ENCODE measurements around the gene AMH.
A peak's percentile ranks its signal among the peaks of the same experiment; 100 is the strongest.

AMH gene

DNA sequence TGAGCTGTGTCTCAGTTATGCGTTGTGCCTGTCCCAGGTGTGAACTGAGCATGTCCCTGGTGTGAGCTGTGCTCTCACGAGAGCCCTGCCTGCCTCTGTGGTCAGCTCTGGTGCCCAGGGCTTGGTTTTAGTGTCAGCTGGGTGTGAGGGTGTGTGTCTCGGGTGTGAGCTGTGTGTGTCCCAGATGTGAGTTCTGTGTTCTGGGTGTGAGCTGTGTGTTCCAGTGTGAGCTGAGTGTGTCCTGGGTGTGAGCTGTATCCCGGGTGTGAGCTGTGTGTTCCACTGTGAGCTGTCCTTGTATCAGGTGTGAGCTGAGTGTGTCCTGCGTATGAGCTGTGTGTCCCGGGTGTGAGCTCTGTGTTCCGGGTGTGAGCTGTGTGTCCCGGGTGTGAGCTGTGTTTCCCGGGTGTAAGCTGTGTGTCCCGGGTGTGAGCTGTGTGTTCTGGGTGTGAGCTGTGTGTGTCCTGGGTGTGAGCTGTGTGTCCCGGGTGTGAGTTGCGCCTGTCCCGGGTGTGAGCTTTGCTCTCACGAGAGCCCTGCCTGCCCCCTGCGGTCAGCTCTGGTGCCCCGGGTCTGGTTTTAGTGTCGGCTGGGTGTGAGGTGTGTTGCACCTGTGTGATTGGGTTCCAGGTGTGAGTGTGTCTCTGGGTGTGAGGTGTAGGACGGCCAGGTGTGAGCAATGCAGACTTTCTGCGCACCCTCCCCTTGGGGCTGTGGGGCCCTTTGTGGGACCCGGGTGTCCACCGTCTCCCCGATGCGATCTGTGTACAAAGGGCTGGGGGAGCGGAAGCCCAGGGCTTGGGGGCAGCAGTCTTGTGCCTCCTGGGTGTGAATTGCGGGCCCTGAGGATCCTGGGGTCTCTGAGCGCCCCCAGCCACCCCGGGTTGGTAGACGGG is 39.9 kb downstream of the AMH start:
- no peak for DNase-seq

DNA sequence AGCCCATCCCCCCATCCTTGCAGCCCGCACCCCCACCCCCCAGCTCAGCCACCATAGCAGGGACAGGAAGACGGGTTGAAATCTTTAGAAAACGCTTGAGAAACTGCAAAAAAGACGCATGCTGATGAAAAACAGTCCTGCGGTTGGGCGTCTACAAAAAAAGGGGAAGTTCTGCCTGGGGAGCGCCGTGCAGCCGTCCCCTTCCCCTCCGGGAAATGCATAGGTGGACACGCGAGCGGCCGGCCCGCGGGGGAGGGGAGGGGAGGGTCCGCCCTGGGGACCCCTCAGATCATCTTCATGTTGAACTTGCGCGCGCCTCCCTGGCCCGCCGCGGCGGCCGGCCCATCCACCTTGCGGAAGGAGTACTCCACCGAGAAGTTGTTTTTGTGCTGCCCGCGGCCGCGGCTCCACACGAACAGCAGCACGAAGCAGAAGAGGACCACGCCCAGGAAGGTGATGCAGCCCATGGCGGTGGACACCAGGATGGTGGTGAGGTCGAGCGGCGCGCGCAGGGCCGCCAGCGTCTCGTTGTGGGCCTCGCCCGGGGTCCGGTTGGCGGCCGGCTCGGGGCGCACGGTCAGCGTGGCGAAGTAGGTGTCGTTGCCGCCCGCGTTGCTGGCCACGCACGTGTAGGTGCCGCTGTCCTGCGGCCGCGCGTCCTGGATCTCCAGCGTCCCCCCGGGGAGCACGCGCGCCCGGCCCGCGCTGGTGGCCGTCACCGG is 40.8 kb downstream of the AMH start:
- no peak for DNase-seq

DNA sequence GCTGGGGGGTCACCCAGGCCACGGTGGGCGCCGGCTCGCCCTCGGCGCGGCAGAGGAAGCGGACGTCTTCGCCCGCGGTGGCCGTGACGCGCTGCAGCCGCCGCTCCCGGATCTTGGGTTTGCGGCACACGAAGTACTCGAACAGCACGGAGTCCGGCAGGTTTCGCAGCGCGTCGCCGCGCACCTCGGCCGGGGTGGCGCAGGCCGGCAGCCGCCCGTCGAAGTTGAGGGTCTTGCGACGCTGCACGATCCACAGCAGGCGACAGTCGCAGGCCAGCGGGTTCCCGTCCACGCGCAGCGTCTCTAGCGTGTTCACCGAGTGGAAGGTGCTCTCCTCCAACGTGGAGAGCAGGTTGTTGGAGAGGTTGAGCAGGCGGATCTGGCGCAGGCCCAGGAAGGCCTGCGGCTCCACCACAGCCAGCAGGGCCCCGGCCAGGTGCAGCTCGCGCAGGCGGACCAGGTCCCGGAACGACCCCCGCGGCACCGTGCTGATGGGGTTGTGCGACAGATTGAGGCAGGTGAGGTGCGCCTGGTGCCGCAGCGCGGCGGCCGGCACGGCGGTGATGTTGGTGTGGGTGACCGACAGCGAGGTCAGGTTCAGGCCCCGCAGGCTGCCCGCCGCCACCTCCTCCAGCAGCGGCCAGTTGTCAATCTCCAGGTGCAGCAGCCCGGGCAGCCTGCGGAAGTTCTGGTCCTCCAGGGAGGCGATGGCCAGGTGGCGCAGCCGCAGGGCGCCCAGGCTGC is 41.5 kb downstream of the AMH start:
- DNase-seq = peak; percentile 47

DNA sequence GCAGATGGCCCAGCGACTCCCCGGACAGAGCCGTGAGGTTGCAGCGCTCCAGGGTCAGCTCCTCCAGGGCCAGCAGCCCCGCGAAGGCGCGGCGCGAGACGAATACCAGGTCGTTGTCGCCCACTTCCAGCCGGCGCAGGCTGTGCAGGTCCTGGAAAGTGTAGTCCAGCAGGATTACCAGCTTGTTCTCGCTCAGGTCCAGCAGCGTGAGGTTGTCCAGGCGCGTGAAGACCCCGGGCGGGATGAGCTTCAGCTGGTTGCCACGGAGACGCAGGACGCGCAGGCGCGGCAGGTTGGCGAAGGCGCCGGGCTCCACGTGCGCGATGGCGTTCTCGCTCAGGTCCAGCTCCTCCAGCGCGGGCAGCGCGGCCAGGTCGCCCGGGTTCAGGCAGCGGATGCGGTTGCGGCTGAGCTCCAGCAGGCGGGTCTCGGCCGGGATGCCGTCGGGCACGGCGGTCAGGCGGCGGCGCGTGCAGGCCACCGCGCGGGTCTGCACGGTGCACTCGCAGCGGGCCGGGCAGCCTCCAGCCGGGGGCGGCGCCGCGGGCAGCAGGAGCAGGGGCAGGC is 42.1 kb downstream of the AMH start:
- no peak for DNase-seq

DNA sequence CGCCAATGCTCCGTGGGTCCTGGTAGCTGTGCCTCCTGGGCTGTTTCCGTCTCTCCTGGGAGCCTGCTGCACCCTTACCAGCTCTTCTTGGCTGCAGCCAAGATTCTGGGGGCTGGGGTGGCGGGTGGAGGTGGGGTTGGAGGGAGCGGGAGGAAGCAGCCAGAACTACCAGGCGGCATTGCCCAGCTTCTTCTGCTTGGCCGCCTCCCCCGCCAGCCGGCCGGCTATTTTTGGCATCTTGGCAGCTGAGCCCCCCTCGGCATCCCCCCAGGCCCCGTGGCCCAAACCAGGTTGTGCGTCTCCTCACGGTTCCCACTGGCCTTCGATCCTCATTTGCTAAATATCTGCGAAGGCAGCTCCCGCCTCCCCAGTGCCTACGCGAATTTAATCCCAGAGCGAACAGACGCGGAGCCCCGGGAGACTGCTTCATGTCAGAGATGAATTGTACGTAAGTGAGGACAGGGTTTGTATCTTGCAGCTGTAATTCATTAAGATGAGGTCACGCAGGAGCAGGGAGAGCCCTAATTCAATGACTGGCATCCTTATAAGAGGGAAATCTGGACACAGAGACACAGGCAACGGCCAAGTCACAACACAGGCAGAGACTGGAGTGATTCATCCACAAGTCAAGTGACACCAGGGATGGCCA is 45.7 kb downstream of the AMH start:
- peak; percentile 74 for DNase-seq

DNA sequence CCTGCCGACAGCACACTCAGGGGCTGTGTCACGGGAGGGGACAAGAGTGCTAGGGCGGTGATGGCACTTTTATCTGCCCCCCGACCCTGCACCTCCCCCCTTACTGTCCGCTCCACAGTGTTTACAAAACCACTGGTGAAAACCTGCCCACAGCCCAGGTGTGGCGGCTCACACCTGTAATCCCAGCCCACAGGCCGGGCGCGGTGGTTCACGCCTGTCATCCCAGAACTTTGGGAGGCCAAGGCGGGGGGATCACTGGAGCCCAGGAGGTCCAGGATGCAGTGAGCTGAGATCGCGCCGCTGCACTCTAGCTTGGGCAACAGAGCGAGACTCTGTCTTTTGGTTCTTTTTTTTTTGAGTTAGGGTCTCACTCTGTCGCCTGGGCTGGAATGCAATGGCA is 47.0 kb downstream of the AMH start:
- no peak for DNase-seq

DNA sequence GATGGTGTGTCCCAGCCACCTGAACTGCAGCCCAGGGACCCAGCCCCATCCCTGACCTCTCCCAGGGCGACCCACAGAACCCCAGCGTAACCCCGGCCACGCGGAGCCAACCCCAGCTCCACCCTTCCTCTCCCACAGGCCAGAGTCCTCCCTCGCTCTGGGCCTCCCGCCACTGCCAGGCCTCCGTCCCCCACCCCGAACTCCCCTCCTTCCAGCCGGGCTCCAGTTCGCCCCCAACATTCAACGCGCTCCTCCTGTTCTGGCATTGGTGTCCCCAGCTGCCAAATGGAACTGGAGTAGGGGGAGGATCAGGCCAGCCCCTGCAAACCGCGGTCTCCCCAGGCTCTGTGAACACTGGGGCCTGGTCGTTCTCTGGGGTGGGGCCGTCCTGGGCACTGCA is 51.4 kb downstream of the AMH start:
- DNase-seq = no peak

All from NCI-H2171 treated with DMSO at 0.1 percent for 48 hours (cell line).